Stomach (tissue), 9 donors: ENCODE data around the gene RAX2. TPM values are rescaled to one million over a fixed set of nuclear protein-coding genes. Genes with fewer than 3 reads are reported as not detected.
"Not testable (repeated sequence)": the region's sequence is repeated elsewhere in the genome, so short reads cannot be mapped to it uniquely, and the experiment has no call there.

ENCODE experiments used
- DNase-seq, 2 donors: peaks; one replicate each; pipeline versions ENCODE4 v3.0.0 to v3.0.0-alpha.2; 2013 to 2019
- H3K27ac ChIP-seq, 5 donors: fragments of 200-600 bp in 4 of 5; sonication (generic) in 4 of 5; one replicate each; pipeline ENCODE4 v1.5.1; 2013 to 2019; ENCODE audit warnings: mild to moderate bottlenecking in 1 of 5, moderate library complexity in 1 of 5
- H3K27me3 ChIP-seq, 3 donors: fragments of 200-600 bp; sonication (generic); one replicate each; pipeline ENCODE4 v1.5.1; 2017 to 2019; ENCODE audit warnings: mixed run types in 1 of 3
- H3K36me3 ChIP-seq, 4 donors: fragments of 200-600 bp; sonication (generic); 1 replicate in 3 of 4; 2 replicates in 1 of 4; pipeline ENCODE4 v1.5.1; 2016 to 2019
- H3K4me1 ChIP-seq, 4 donors: fragments of 200-600 bp; sonication (generic); one replicate each; pipeline ENCODE4 v1.5.1; 2016 to 2019
- H3K4me3 ChIP-seq, 4 donors: fragments of 200-600 bp; sonication (generic) in 3 of 4; one replicate each; pipeline ENCODE4 v1.5.1; 2016 to 2019; ENCODE audit warnings: mild to moderate bottlenecking in 1 of 4
- H3K9me3 ChIP-seq, 4 donors: fragments of 200-600 bp; sonication (generic); one replicate each; pipeline ENCODE4 v1.5.1; 2016 to 2019
- EP300 ChIP-seq: sonication (generic); formaldehyde crosslinking; IDR thresholded peaks from one replicate; pipeline ENCODE4 v1.6.1; 2017; ENCODE audit warnings: antibody characterized with exemption
- POLR2A ChIP-seq, 4 donors: fragments of 450-650 bp; IDR thresholded peaks; one replicate each; pipeline ENCODE4 v1.6.1; 2016; ENCODE audit warnings: antibody characterized with exemption in 4 of 4, control low read depth in 2 of 4, mild to moderate bottlenecking in 1 of 4, moderate library complexity in 1 of 4
- POLR2AphosphoS5 ChIP-seq, 3 donors: sonication (generic); formaldehyde crosslinking; IDR thresholded peaks; one replicate each; pipeline ENCODE4 v1.6.1; 2016; ENCODE audit warnings: antibody characterized with exemption in 3 of 3
- WGBS, 5 donors: extraction: QIAGEN DNeasy Blood & Tissue Kit in 3 of 5; methylation state at CpG; one replicate each; pipeline versions ENCODE4 v1.1.5 to v1.1.7; 2013 to 2018; 5-methylcytosine and 5-hydroxymethylcytosine counted together
- intact Hi-C: fragments of 100-400 bp; cut with DNase I; formaldehyde crosslinking; loops from one replicate; pipeline ENCODE4 v1.15.1; 2023; ENCODE audit warnings: low total_unique reads
- polyA plus RNA-seq, 3 donors: library from polyadenylated mRNA; stranded (reverse); fragments of 200-250 nt; gene quantifications; one replicate each; pipeline ENCODE4 v1.2.3, GENCODE V29; 2013
- total RNA-seq, 5 donors: library from RNA; depleted of rRNA; stranded (reverse); fragments of >200 nt; gene quantifications; one replicate each; pipeline versions ENCODE4 v1.1.0 to v1.2.3, GENCODE V29; 2014 to 2016
- TF ChIP-seq, protein P1 (sequence below), 7 experiments: fragments of 450-650 bp in 4 of 7; fragments of 200-600 bp in 3 of 7; sonication (generic) in 3 of 7; IDR thresholded peaks; one replicate each; pipeline ENCODE4 v1.5.1; 2016 to 2019; ENCODE audit warnings: antibody characterized with exemption in 7 of 7, control low read depth in 2 of 7, mild to moderate bottlenecking in 1 of 7
- donor health status: healthy with polysubstance abuse.
- donor health status: Bipolar disorder and iron deficiency.
- donor health status: healthy.

The RAX2 gene
- total and polyA plus RNA-seq, 8 donors: not detected

DNA sequence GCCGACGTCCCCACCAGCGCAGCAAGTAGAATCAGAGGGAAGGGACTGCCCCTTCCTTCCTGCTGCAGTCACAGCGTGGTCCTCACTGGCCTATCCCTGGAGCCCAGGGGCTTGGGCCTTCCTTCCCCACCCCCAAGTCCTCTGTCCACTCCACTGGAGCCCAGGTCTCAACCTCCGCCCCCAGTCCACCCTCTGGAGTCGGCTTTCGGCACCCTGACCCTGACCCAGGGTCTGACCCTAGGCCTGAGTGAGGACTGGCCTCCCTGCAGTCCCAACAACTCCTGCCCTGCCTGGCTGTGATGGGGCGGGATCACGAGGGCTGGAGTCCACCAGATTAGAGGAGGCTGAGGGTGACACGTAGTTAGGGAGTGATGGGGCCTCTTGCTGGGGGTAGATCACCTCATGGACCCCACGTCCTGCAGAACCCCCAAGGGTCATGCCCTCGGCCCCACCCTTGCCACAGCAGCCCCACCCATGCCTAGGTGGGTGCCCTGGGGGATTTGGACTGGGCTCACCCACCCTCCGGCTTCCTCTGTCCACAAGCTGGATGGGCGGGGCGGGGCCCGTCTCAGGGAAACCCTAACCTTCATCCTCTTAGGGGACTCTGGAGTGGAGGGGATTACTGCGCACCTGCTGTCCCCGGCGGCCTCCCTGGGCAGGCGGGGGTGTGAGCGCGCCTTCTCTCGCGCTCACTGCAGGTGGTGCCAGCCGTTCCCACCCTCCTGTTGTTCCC, 3.8 kb downstream of the RAX2 start:
- no peaks in the 10 kb centered on the region for H3K9me3 ChIP-seq
- H3K27ac ChIP-seq: no peak overlapping the region
- intact Hi-C loops: no loop called here
- no peaks in the 10 kb centered on the region for H3K27me3 ChIP-seq
- peaks cover 35 to 56% (median 51%) of the 10 kb centered on the region in 4 donors for H3K36me3 ChIP-seq
- no peak overlapping the region for H3K4me3 ChIP-seq
- WGBS, 5 donors: 82 to 89% (median 86%) methylated on average over 23 to 25 of the region's 25 CpGs
- DNase-seq: no peak
- TF ChIP-seq EP300 (no peak), POLR2A (IDR thresholded peaks at IDR 0.05) (no peak), POLR2AphosphoS5 (IDR thresholded peaks at IDR 0.05) (no peak)
- TF ChIP-seq, protein P1, sequence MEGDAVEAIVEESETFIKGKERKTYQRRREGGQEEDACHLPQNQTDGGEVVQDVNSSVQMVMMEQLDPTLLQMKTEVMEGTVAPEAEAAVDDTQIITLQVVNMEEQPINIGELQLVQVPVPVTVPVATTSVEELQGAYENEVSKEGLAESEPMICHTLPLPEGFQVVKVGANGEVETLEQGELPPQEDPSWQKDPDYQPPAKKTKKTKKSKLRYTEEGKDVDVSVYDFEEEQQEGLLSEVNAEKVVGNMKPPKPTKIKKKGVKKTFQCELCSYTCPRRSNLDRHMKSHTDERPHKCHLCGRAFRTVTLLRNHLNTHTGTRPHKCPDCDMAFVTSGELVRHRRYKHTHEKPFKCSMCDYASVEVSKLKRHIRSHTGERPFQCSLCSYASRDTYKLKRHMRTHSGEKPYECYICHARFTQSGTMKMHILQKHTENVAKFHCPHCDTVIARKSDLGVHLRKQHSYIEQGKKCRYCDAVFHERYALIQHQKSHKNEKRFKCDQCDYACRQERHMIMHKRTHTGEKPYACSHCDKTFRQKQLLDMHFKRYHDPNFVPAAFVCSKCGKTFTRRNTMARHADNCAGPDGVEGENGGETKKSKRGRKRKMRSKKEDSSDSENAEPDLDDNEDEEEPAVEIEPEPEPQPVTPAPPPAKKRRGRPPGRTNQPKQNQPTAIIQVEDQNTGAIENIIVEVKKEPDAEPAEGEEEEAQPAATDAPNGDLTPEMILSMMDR (IDR thresholded peaks at IDR 0.05): no peak
- H3K4me1 ChIP-seq: peaks cover 6 to 21% (median 10%) of the 10 kb centered on the region in 4 donors

DNA sequence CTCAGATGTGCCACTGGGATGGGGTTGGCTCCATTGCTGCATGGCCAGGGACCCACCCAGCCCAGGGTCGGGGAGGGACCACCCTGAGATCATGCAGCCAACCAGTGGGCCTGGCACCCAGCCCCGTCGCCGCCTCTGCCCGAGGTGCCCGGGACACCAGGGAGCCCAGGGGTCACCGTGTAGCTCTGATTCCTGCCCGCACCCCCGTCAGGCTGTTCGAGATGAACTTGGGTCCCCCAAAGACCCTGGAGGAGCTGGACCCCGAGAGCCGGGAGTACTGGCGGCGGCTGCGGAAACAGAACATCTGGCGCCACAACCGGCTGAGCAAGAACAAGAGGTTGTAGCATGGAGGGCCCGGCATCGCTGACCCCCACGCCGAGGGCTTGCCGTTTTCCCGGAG, 5.0 kb downstream of the RAX2 start:
- intact Hi-C loops: no loop called here
- H3K27ac ChIP-seq: no peak overlapping the region

GRCh38 chr19:3766520-3766919, 5.5 kb downstream of the RAX2 start:
- H3K4me1 ChIP-seq: peaks cover 12 to 32% (median 20%) of the 10 kb centered on the region in 4 donors
- no peak overlapping the region for H3K27ac ChIP-seq
- peaks cover 35 to 56% (median 51%) of the 10 kb centered on the region in 4 donors for H3K36me3 ChIP-seq
- H3K9me3 ChIP-seq: no peaks in the 10 kb centered on the region
- 81 to 87% (median 84%) methylated on average over 7 of the region's 7 CpGs for WGBS, 5 donors
- H3K4me3 ChIP-seq: no peak overlapping the region
- TF ChIP-seq, protein P1 (IDR thresholded peaks at IDR 0.05): no peak
- TF ChIP-seq POLR2AphosphoS5 (IDR thresholded peaks at IDR 0.05) (no peak), EP300 (no peak), POLR2A (IDR thresholded peaks at IDR 0.05) (no peak)
- intact Hi-C loops: no loop called here
- no peak for DNase-seq
- no peaks in the 10 kb centered on the region for H3K27me3 ChIP-seq

More for the DNA sequence above, 5.0 kb downstream of the RAX2 start:
- no peak for TF ChIP-seq POLR2AphosphoS5 (IDR thresholded peaks at IDR 0.05)
- TF ChIP-seq EP300: no peak
- no peak for TF ChIP-seq POLR2A (IDR thresholded peaks at IDR 0.05)
- TF ChIP-seq, protein P1 (IDR thresholded peaks at IDR 0.05): no peak
- Histone ChIP-seq H3K27me3 (no peaks in the 10 kb centered on the region), H3K9me3 (no peaks in the 10 kb centered on the region), H3K36me3 (peaks cover 35 to 56% (median 51%) of the 10 kb centered on the region in 4 donors), H3K4me3 (no peak overlapping the region), H3K4me1 (peaks cover 8 to 27% (median 15%) of the 10 kb centered on the region in 4 donors)
- DNase-seq: no peak
- WGBS, 5 donors: 87 to 96% (median 94%) methylated on average over 14 to 23 of the region's 23 CpGs

GRCh38 chr19:3765757-3766156, 6.3 kb downstream of the RAX2 start:
- intact Hi-C loops, H3K27me3 ChIP-seq, H3K27ac ChIP-seq, H3K9me3 ChIP-seq, DNase-seq, H3K4me3 ChIP-seq: not testable (repeated sequence)
- peaks cover 35 to 56% (median 51%) of the 10 kb centered on the region in 4 donors for H3K36me3 ChIP-seq
- 90 to 97% (median 96%) methylated on average over 5 of the region's 5 CpGs for WGBS, 5 donors
- peaks cover 12 to 37% (median 24%) of the 10 kb centered on the region in 4 donors for H3K4me1 ChIP-seq

DNA sequence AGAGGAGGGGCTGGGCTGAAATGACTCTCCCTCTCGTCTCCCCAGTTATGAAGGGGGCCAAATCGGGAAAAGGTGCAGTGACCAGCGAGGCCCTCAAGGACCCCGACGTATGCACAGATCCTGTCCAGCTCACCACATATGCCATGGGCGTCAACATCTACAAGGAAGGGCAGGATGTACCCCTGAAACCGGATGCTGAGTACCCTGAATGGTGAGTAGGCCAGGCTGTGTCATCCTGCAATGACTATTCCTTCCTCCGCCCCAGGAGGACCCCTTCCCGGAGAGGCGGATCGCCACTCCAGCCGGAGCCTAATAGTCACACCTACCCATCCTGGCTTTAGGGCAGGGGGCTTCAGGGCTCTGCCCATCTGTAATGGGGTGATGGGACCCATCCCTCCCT, 6.9 kb downstream of the RAX2 start:
- Histone ChIP-seq H3K4me3 (no peak overlapping the region), H3K9me3 (no peaks in the 10 kb centered on the region), H3K27me3 (no peaks in the 10 kb centered on the region), H3K27ac (no peak overlapping the region), H3K36me3 (peaks cover 35 to 54% (median 50%) of the 10 kb centered on the region in 4 donors), H3K4me1 (peaks cover 12 to 43% (median 30%) of the 10 kb centered on the region in 4 donors)
- TF ChIP-seq EP300 (no peak), POLR2AphosphoS5 (IDR thresholded peaks at IDR 0.05) (no peak), POLR2A (IDR thresholded peaks at IDR 0.05) (no peak)
- TF ChIP-seq, protein P1 (IDR thresholded peaks at IDR 0.05): no peak
- intact Hi-C loops: no loop called here
- 89 to 92% (median 92%) methylated on average over 12 of the region's 12 CpGs for WGBS, 5 donors
- DNase-seq: no peak
